ENCODE measurements around the gene MRPS25. TPM values are rescaled to one million over a fixed set of nuclear protein-coding genes. Genes with fewer than 3 reads are reported as not detected.

Gene MRPS25
- total RNA-seq, 1 experiment from 2014 or later, result 69.7 TPM

- no peaks in the 10 kb centered on the region for H3K27me3 Mint-ChIP-seq (ENCODE audit: low read depth)
- TF ChIP-seq CREB1 (CRISPR knock-in tag; IDR thresholded peaks at IDR 0.05) (no peak), ATF1 (CRISPR knock-in tag; IDR thresholded peaks at IDR 0.05) (no peak), CBFB (CRISPR knock-in tag; IDR thresholded peaks at IDR 0.05; ENCODE audit: low read depth) (no peak), RELA (CRISPR knock-in tag; IDR thresholded peaks at IDR 0.05; ENCODE audit: borderline replicate concordance) (no peak), ZNF532 (CRISPR knock-in tag; IDR thresholded peaks at IDR 0.05; ENCODE audit: borderline replicate concordance) (no peak)
- TF ChIP-seq, protein P1, sequence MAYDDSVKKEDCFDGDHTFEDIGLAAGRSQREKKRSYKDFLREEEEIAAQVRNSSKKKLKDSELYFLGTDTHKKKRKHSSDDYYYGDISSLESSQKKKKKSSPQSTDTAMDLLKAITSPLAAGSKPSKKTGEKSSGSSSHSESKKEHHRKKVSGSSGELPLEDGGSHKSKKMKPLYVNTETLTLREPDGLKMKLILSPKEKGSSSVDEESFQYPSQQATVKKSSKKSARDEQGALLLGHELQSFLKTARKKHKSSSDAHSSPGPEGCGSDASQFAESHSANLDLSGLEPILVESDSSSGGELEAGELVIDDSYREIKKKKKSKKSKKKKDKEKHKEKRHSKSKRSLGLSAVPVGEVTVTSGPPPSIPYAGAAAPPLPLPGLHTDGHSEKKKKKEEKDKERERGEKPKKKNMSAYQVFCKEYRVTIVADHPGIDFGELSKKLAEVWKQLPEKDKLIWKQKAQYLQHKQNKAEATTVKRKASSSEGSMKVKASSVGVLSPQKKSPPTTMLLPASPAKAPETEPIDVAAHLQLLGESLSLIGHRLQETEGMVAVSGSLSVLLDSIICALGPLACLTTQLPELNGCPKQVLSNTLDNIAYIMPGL (CRISPR knock-in tag; IDR thresholded peaks at IDR 0.05), result no peak
- H3K27ac Mint-ChIP-seq, result no peak overlapping the region
- no peaks in the 10 kb centered on the region for H3K4me1 Mint-ChIP-seq
- POLR2A ChIA-PET, result no interaction called here
- H3K4me3 Mint-ChIP-seq, result no peak overlapping the region
- ATAC-seq, result no peak
- H3K9me3 Mint-ChIP-seq, result no peaks in the 10 kb centered on the region
- CTCF ChIA-PET, result interaction anchor here (2.3 kb wide), 1 partner anchor 13 kb away, joined by 8 read pairs; no protein-coding TSS in a partner anchor
- H3K36me3 Mint-ChIP-seq, result peaks cover 67% of the 10 kb centered on the region
- no peak for DNase-seq (ENCODE audit: low spot score)
Observed at GRCh38 chr3:15038306-15038705, 26.8 kb downstream of the MRPS25 start.

DNA sequence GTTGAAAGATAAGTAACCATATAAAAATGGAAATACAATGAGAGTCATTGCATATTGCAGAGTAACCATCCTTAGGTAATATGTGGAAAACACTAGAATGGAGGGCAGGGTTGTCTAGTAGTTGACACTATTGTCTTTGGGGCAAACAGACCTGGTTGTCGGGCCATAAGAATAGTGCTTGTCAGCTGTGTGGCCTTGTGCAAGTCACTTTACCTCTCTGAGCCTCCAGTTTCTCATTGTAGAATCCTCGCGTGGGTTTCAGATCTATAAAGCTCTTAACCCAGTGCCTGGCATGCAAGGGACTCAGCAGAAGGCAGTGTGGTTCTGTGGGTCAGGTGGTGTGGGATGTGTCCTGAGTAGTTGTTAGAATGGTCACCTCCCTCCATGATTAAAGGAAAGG lies 32.0 kb downstream of the MRPS25 start:
- Mint-ChIP-seq H3K27ac (no peak overlapping the region), H3K9me3 (no peaks in the 10 kb centered on the region), H3K27me3 (ENCODE audit: low read depth) (no peaks in the 10 kb centered on the region; the same call in 1 of the 2 replicates), H3K4me1 (no peaks in the 10 kb centered on the region), H3K36me3 (peaks cover 72% of the 10 kb centered on the region), H3K4me3 (no peak overlapping the region)
- DNase-seq (ENCODE audit: low spot score) (no peak), ATAC-seq (no peak)
- ChIA-PET POLR2A (no interaction called here), CTCF (interaction anchor here (0.6 kb wide), 2 partner anchors 9 to 262 kb away, joined by 4 to 5 read pairs; no protein-coding TSS in a partner anchor)
- TF ChIP-seq CREM (CRISPR knock-in tag; IDR thresholded peaks at IDR 0.05), result no peak
- TF ChIP-seq ZNF423 (CRISPR knock-in tag; IDR thresholded peaks at IDR 0.05), result no peak
- no peak for TF ChIP-seq NFYB (CRISPR knock-in tag; conservative IDR thresholded peaks at IDR 0.05; ENCODE audit: low read depth)
- TF ChIP-seq PRDM15 (CRISPR knock-in tag; IDR thresholded peaks at IDR 0.05), result no peak
- no peak for TF ChIP-seq ZNF425 (CRISPR knock-in tag; conservative IDR thresholded peaks at IDR 0.05)
- TF ChIP-seq ATF1 (CRISPR knock-in tag; IDR thresholded peaks at IDR 0.05), result no peak
- TF ChIP-seq, protein P2, sequence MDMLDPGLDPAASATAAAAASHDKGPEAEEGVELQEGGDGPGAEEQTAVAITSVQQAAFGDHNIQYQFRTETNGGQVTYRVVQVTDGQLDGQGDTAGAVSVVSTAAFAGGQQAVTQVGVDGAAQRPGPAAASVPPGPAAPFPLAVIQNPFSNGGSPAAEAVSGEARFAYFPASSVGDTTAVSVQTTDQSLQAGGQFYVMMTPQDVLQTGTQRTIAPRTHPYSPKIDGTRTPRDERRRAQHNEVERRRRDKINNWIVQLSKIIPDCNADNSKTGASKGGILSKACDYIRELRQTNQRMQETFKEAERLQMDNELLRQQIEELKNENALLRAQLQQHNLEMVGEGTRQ (CRISPR knock-in tag; IDR thresholded peaks at IDR 0.05), result no peak
- TF ChIP-seq, protein P3, sequence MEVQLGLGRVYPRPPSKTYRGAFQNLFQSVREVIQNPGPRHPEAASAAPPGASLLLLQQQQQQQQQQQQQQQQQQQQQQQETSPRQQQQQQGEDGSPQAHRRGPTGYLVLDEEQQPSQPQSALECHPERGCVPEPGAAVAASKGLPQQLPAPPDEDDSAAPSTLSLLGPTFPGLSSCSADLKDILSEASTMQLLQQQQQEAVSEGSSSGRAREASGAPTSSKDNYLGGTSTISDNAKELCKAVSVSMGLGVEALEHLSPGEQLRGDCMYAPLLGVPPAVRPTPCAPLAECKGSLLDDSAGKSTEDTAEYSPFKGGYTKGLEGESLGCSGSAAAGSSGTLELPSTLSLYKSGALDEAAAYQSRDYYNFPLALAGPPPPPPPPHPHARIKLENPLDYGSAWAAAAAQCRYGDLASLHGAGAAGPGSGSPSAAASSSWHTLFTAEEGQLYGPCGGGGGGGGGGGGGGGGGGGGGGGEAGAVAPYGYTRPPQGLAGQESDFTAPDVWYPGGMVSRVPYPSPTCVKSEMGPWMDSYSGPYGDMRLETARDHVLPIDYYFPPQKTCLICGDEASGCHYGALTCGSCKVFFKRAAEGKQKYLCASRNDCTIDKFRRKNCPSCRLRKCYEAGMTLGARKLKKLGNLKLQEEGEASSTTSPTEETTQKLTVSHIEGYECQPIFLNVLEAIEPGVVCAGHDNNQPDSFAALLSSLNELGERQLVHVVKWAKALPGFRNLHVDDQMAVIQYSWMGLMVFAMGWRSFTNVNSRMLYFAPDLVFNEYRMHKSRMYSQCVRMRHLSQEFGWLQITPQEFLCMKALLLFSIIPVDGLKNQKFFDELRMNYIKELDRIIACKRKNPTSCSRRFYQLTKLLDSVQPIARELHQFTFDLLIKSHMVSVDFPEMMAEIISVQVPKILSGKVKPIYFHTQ (CRISPR knock-in tag; IDR thresholded peaks at IDR 0.05), result no peak
- no peak for TF ChIP-seq NR1H2 (CRISPR knock-in tag; IDR thresholded peaks at IDR 0.05)
- TF ChIP-seq, protein P4, sequence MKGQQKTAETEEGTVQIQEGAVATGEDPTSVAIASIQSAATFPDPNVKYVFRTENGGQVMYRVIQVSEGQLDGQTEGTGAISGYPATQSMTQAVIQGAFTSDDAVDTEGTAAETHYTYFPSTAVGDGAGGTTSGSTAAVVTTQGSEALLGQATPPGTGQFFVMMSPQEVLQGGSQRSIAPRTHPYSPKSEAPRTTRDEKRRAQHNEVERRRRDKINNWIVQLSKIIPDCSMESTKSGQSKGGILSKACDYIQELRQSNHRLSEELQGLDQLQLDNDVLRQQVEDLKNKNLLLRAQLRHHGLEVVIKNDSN (CRISPR knock-in tag; IDR thresholded peaks at IDR 0.05), result no peak
- TF ChIP-seq SMAD4 (CRISPR knock-in tag; IDR thresholded peaks at IDR 0.05), result no peak
- TF ChIP-seq GABPB1 (CRISPR knock-in tag; IDR thresholded peaks at IDR 0.05), result no peak
- no peak for TF ChIP-seq NR3C1 (CRISPR knock-in tag; conservative IDR thresholded peaks at IDR 0.05; ENCODE audit: low read depth)
- no peak for TF ChIP-seq NR2C2 (CRISPR knock-in tag; IDR thresholded peaks at IDR 0.05)
